K562 (cell line): ENCODE results near the gene ARSD.

Source experiments
- ADNP ChIP-seq: fragments of 200-800 bp; sonication (Bioruptor generic); IDR thresholded peaks from 2 replicates; pipeline ENCODE4 v1.6.1; 2016; ENCODE audit warnings: missing genetic modification characterization, missing compliant biosample characterization
- CHD2 ChIP-seq: IDR thresholded peaks from 2 replicates; pipeline ENCODE4 v1.6.1; 2011; ENCODE audit warnings: low read depth, low read length
- CTCF ChIP-seq, 3 experiments: IDR thresholded peaks in 2 of 3; conservative IDR thresholded peaks in 1 of 3; 2 replicates each; pipeline ENCODE4 v1.5.1; 2011 to 2012; ENCODE audit warnings: low read length in 3 of 3, mild to moderate bottlenecking in 3 of 3, control low read depth in 2 of 3, improper control_type of control experiment in 1 of 3, inconsistent platforms in 1 of 3, low read depth in 1 of 3, mixed read lengths in 1 of 3, moderate library complexity in 1 of 3; ENCODE audit not compliant: insufficient read depth in 2 of 3
- EP300 ChIP-seq: IDR thresholded peaks from 2 replicates; pipeline ENCODE4 v1.6.1; 2012; ENCODE audit warnings: low read length, improper control_type of control experiment
- JUN ChIP-seq, 2 experiments: sonication (generic) in 1 of 2; formaldehyde crosslinking in 1 of 2; IDR thresholded peaks; 2 replicates each; pipeline versions ENCODE4 v1.6.1 to v1.8.0; 2012 to 2022; ENCODE audit warnings: borderline replicate concordance in 2 of 2, mild to moderate bottlenecking in 2 of 2, improper control_type of control experiment in 1 of 2, low read depth in 1 of 2, low read length in 1 of 2, missing genetic modification reagents in 1 of 2
- JUNB ChIP-seq: fragments of 450-650 bp; formaldehyde crosslinking; conservative IDR thresholded peaks from 2 replicates; pipeline ENCODE4 v1.4.0; 2020; ENCODE audit warnings: mild to moderate bottlenecking
- KDM5B ChIP-seq: fragments of 200-600 bp; sonication (generic); IDR thresholded peaks from 2 replicates; pipeline ENCODE4 v1.6.1; 2012; ENCODE audit warnings: low read depth, mild to moderate bottlenecking, moderate library complexity, low read length, control low read depth, inconsistent platforms; ENCODE audit not compliant: insufficient replicate concordance
- RAD21 ChIP-seq, 2 experiments: fragments of 250-450 bp in 1 of 2; fragments of 450-650 bp in 1 of 2; sonication (Bioruptor Pico) in 1 of 2; formaldehyde crosslinking in 1 of 2; IDR thresholded peaks in 1 of 2; conservative IDR thresholded peaks in 1 of 2; 2 replicates each; pipeline versions ENCODE4 v1.4.0 to v1.8.0; 2020 to 2022; ENCODE audit warnings: mild to moderate bottlenecking in 2 of 2, moderate library complexity in 1 of 2
- REST ChIP-seq, 2 experiments: fragments of 450-650 bp; formaldehyde crosslinking in 1 of 2; IDR thresholded peaks; 2 replicates each; pipeline versions ENCODE4 v1.4.0 to v1.6.1; 2014 to 2020; ENCODE audit warnings: mild to moderate bottlenecking in 2 of 2, borderline replicate concordance in 1 of 2, low read depth in 1 of 2
- SIN3A ChIP-seq, 2 experiments: fragments of 150-350 bp in 1 of 2; IDR thresholded peaks; 2 replicates each; pipeline ENCODE4 v1.6.1; 2011 to 2016; ENCODE audit warnings: borderline replicate concordance in 2 of 2, low read depth in 2 of 2, low read length in 2 of 2, mild to moderate bottlenecking in 2 of 2, moderate library complexity in 2 of 2; ENCODE audit not compliant: control insufficient read depth in 1 of 2
- VEZF1 ChIP-seq: fragments of 200-800 bp; sonication (Bioruptor generic); IDR thresholded peaks from 2 replicates; pipeline ENCODE4 v1.6.1; 2017; ENCODE audit warnings: missing genetic modification characterization, missing compliant biosample characterization
- ZNF347 ChIP-seq: fragments of 450-650 bp; formaldehyde crosslinking; IDR thresholded peaks from 2 replicates; pipeline ENCODE4 v1.4.0; 2020; ENCODE audit warnings: low read depth, mild to moderate bottlenecking, moderate library complexity
- TF ChIP-seq, protein P1 (sequence below): sonication (generic); formaldehyde crosslinking; IDR thresholded peaks from 2 replicates; pipeline ENCODE4 v1.8.0; 2022; ENCODE audit warnings: missing genetic modification reagents, mild to moderate bottlenecking, borderline replicate concordance
- TF ChIP-seq, protein P2 (sequence below): fragments of 250-450 bp; sonication (Bioruptor Pico); IDR thresholded peaks from 2 replicates; pipeline ENCODE4 v1.5.0; 2021; ENCODE audit warnings: mild to moderate bottlenecking, borderline replicate concordance

- TF ChIP-seq KDM5B (no peak), JUNB (CRISPR knock-in tag) (no peak), SIN3A (IDR thresholded peaks at IDR 0.05; ENCODE audit: borderline replicate concordance in 2 of 2, control insufficient read depth in 1 of 2, low read depth in 2 of 2, low read length in 2 of 2) (no peak), RAD21 (CRISPR knock-in tag; conservative IDR thresholded peaks at IDR 0.05 in 1 of 2, IDR thresholded peaks at IDR 0.05 in 1 of 2) (no peak), CTCF (IDR thresholded peaks at IDR 0.05 in 2 of 3, conservative IDR thresholded peaks at IDR 0.05 in 1 of 3; ENCODE audit: insufficient read depth in 2 of 3, low read depth in 1 of 3, low read length in 3 of 3) (no peak), EP300 (no peak), ADNP (no peak), CHD2 (no peak), ZNF347 (CRISPR knock-in tag) (no peak), JUN (IDR thresholded peaks at IDR 0.05; ENCODE audit: borderline replicate concordance, low read depth, low read length) (no peak), JUN (CRISPR knock-in tag; IDR thresholded peaks at IDR 0.05; ENCODE audit: borderline replicate concordance) (no peak), REST (IDR thresholded peaks at IDR 0.05; ENCODE audit: borderline replicate concordance) (no peak), REST (CRISPR knock-in tag; IDR thresholded peaks at IDR 0.05; ENCODE audit: low read depth) (no peak), VEZF1 (CRISPR knock-in tag) (no peak)
- TF ChIP-seq, protein P1, sequence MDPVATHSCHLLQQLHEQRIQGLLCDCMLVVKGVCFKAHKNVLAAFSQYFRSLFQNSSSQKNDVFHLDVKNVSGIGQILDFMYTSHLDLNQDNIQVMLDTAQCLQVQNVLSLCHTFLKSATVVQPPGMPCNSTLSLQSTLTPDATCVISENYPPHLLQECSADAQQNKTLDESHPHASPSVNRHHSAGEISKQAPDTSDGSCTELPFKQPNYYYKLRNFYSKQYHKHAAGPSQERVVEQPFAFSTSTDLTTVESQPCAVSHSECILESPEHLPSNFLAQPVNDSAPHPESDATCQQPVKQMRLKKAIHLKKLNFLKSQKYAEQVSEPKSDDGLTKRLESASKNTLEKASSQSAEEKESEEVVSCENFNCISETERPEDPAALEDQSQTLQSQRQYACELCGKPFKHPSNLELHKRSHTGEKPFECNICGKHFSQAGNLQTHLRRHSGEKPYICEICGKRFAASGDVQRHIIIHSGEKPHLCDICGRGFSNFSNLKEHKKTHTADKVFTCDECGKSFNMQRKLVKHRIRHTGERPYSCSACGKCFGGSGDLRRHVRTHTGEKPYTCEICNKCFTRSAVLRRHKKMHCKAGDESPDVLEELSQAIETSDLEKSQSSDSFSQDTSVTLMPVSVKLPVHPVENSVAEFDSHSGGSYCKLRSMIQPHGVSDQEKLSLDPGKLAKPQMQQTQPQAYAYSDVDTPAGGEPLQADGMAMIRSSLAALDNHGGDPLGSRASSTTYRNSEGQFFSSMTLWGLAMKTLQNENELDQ, result no peak
- TF ChIP-seq, protein P2, sequence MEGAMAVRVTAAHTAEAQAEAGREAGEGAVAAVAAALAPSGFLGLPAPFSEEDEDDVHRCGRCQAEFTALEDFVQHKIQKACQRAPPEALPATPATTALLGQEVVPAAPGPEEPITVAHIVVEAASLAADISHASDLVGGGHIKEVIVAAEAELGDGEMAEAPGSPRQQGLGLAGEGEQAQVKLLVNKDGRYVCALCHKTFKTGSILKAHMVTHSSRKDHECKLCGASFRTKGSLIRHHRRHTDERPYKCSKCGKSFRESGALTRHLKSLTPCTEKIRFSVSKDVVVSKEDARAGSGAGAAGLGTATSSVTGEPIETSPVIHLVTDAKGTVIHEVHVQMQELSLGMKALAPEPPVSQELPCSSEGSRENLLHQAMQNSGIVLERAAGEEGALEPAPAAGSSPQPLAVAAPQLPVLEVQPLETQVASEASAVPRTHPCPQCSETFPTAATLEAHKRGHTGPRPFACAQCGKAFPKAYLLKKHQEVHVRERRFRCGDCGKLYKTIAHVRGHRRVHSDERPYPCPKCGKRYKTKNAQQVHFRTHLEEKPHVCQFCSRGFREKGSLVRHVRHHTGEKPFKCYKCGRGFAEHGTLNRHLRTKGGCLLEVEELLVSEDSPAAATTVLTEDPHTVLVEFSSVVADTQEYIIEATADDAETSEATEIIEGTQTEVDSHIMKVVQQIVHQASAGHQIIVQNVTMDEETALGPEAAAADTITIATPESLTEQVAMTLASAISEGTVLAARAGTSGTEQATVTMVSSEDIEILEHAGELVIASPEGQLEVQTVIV (CRISPR knock-in tag), result no peak
Observed at GRCh38 chrX:2902841-2903240, 26.3 kb downstream of the ARSD start.
